ENCODE results near the gene TUBA4A.

GRCh38 chr2:219277703-219278654 lies 24.3 kb upstream of the TUBA4A start:
- no peak for TF ChIP-seq ZFP3 (tag by site-specific recombination; IDR thresholded peaks at IDR 0.05; ENCODE audit: low read depth)
- TF ChIP-seq CTCF (tag by site-specific recombination; IDR thresholded peaks at IDR 0.05), result peak; percentile 94
- peak; percentile 25 for TF ChIP-seq SP2 (tag by site-specific recombination; IDR thresholded peaks at IDR 0.05)
- no peak for TF ChIP-seq ZNF629 (tag by site-specific recombination; IDR thresholded peaks at IDR 0.05)
- TF ChIP-seq ZBTB1 (tag by site-specific recombination; IDR thresholded peaks at IDR 0.05), result no peak
- TF ChIP-seq ZNF777 (tag by site-specific recombination; IDR thresholded peaks at IDR 0.05; ENCODE audit: borderline replicate concordance), result no peak
- no peak for TF ChIP-seq ZNF704 (tag by site-specific recombination; IDR thresholded peaks at IDR 0.05)
- TF ChIP-seq PRDM10 (tag by site-specific recombination; IDR thresholded peaks at IDR 0.05), result peak; percentile 40
- TF ChIP-seq ZNF785 (tag by site-specific recombination; IDR thresholded peaks at IDR 0.05), result no peak
- no peak for TF ChIP-seq ZBTB49 (tag by site-specific recombination; IDR thresholded peaks at IDR 0.05; ENCODE audit: low read depth)
